ENCODE data around the gene B3GALT6. TPM values are rescaled to one million over a fixed set of nuclear protein-coding genes. Genes with fewer than 3 reads are reported as not detected.

Gene B3GALT6
- total RNA-seq, 4 donors from 2014 or later, result 8.5 to 32.8 (median 20.6) TPM

GRCh38 chr1:1255611-1256010, 23.6 kb downstream of the B3GALT6 start:
- ATAC-seq, result no peak
- Histone ChIP-seq H3K9me3 (no peaks in the 10 kb centered on the region), H3K27ac (no peak overlapping the region), H3K27me3 (no peaks in the 10 kb centered on the region), H3K4me1 (no peaks in the 10 kb centered on the region), H3K4me3 (no peak overlapping the region), H3K36me3 (peaks cover 0 to 51% of the 10 kb centered on the region in 2 donors)
- DNase-seq, result no peak
- in situ Hi-C loops (cut with MboI; ENCODE audit: low sequenced_read_pairs in 4 of 4), result loop anchor here in 2 of 4 donors (25.0 kb wide), 2 partner anchors 118 to 143 kb away; partner anchors contain the start of gene C1orf159 (in 1 of the 2)
- TF ChIP-seq, protein P1, sequence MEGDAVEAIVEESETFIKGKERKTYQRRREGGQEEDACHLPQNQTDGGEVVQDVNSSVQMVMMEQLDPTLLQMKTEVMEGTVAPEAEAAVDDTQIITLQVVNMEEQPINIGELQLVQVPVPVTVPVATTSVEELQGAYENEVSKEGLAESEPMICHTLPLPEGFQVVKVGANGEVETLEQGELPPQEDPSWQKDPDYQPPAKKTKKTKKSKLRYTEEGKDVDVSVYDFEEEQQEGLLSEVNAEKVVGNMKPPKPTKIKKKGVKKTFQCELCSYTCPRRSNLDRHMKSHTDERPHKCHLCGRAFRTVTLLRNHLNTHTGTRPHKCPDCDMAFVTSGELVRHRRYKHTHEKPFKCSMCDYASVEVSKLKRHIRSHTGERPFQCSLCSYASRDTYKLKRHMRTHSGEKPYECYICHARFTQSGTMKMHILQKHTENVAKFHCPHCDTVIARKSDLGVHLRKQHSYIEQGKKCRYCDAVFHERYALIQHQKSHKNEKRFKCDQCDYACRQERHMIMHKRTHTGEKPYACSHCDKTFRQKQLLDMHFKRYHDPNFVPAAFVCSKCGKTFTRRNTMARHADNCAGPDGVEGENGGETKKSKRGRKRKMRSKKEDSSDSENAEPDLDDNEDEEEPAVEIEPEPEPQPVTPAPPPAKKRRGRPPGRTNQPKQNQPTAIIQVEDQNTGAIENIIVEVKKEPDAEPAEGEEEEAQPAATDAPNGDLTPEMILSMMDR (IDR thresholded peaks at IDR 0.05 in 4 of 5, conservative IDR thresholded peaks at IDR 0.05 in 1 of 5), result no peak
- TF ChIP-seq POLR2A (IDR thresholded peaks at IDR 0.05), result no peak
- intact Hi-C loops (cut with DNase I; ENCODE audit: low total_unique reads), result no loop called here

DNA sequence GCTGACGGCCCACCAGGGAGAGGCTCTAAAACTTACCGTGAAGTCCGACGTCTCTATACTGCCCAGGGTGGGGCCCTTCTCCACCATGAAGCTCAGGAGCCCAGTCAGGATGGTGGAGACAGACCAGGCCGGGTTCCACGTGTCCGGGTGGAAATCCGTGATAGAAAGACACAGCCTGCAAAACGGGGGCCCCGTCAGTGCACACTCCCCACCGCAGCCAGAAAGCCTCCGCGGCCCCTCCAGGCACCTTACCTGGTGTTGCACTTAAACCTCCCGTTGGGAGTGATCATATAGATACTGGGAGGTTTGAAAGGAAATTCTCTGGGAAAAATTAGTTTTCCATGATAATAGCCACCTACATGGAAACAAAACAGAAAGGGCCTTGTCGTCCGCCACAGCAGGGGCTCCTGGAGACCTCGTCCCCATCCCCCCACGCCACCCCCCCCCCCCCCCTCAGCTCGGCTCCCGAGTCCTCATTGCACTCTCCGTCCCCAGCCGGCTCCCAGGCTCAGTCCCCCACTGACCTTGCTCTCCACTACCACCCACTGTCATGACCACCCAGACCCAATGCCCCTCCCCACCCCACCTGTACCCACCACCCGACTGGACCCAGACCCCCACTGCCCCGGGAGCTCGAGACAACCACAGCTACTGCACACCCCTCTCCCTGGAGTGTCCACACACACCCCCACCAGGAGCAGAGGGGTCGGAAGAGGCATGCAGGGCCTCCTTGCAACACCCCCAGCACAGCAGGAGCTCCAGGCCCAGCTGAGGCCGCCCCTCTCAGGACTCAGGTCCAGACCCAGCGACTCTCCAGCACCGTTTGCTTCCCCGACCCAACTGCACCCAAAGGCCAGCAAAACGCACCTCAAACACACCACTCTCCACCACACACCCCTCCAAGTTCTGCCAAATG, 25.2 kb downstream of the B3GALT6 start:
- Histone ChIP-seq H3K36me3 (peaks cover 0 to 67% of the 10 kb centered on the region in 2 donors), H3K27ac (no peak overlapping the region), H3K4me1 (no peaks in the 10 kb centered on the region), H3K9me3 (no peaks in the 10 kb centered on the region), H3K27me3 (no peaks in the 10 kb centered on the region), H3K4me3 (no peak overlapping the region)
- ATAC-seq, result no peak
- intact Hi-C loops (cut with DNase I; ENCODE audit: low total_unique reads) (no loop called here), in situ Hi-C loops (cut with MboI; ENCODE audit: low sequenced_read_pairs in 4 of 4) (loop anchor here in 2 of 4 donors (25.0 kb wide), 2 partner anchors 120 to 145 kb away; partner anchors contain the start of gene C1orf159 (in 1 of the 2))
- DNase-seq, result no peak
- no peak for TF ChIP-seq POLR2A (IDR thresholded peaks at IDR 0.05)
- TF ChIP-seq, protein P1 (IDR thresholded peaks at IDR 0.05 in 4 of 5, conservative IDR thresholded peaks at IDR 0.05 in 1 of 5), result no peak

DNA sequence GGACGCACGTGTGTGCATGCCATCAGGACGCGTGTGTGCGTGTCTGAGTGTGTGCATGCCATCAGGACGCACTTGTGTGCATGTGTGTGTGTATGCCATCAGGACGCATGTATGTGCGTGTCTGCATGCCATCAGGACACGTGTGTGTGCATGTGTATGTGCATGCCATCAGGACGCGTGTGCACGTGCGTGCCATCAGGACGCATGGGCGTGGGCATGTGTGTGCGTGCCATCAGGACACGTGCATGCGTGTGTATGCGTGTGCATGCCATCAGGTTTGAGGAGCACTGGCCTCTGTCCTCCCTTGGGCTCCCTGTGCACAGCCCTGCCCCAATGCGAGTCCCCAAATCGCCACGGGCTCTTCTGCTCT, 27.1 kb downstream of the B3GALT6 start:
- DNase-seq, result no peak
- Histone ChIP-seq H3K27ac (no peak overlapping the region), H3K9me3 (no peaks in the 10 kb centered on the region), H3K4me1 (no peaks in the 10 kb centered on the region), H3K36me3 (peaks cover 0 to 74% of the 10 kb centered on the region in 2 donors), H3K27me3 (no peaks in the 10 kb centered on the region), H3K4me3 (no peak overlapping the region)
- in situ Hi-C loops (cut with MboI; ENCODE audit: low sequenced_read_pairs in 4 of 4) (loop anchor here in 2 of 4 donors (25.0 kb wide), 2 partner anchors 122 to 147 kb away; partner anchors contain the start of gene C1orf159 (in 1 of the 2)), intact Hi-C loops (cut with DNase I; ENCODE audit: low total_unique reads) (no loop called here)
- ATAC-seq, result no peak
- TF ChIP-seq POLR2A (IDR thresholded peaks at IDR 0.05), result no peak
- TF ChIP-seq, protein P1 (IDR thresholded peaks at IDR 0.05 in 4 of 5, conservative IDR thresholded peaks at IDR 0.05 in 1 of 5), result no peak

DNA sequence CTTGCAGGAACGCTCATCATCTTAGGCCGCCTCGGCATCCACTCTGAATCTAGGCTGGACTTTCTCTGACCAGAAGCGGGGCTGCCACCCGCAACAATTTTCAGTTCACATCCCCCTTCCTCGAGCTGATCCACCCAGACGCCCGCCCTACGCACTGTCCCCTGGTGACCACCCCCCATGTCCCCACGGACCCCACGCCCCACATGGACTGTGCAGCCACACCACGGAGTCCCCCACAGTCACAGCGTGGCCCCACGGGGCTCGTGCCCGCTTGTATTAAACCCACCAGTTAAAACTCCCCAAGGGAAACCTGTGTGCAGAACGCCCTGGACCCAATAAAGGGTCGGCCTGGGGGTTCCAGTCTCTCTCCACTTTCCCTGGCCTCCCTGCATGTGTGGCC, 27.5 kb downstream of the B3GALT6 start:
- TF ChIP-seq, protein P1 (IDR thresholded peaks at IDR 0.05 in 4 of 5, conservative IDR thresholded peaks at IDR 0.05 in 1 of 5), result no peak
- no peak for TF ChIP-seq POLR2A (IDR thresholded peaks at IDR 0.05)
- H3K27me3 ChIP-seq, result no peaks in the 10 kb centered on the region
- no peaks in the 10 kb centered on the region for H3K9me3 ChIP-seq
- intact Hi-C loops (cut with DNase I; ENCODE audit: low total_unique reads) (no loop called here), in situ Hi-C loops (cut with MboI; ENCODE audit: low sequenced_read_pairs in 4 of 4) (loop anchor here in 2 of 4 donors (25.0 kb wide), 2 partner anchors 122 to 147 kb away; partner anchors contain the start of gene C1orf159 (in 1 of the 2))
- H3K4me3 ChIP-seq, result no peak overlapping the region
- peaks cover 0 to 71% of the 10 kb centered on the region in 2 donors for H3K36me3 ChIP-seq
- no peaks in the 10 kb centered on the region for H3K4me1 ChIP-seq
- DNase-seq (no peak), ATAC-seq (no peak)
- H3K27ac ChIP-seq, result no peak overlapping the region
